ENCODE results near the gene MAML3. TPM values are rescaled to one million over a fixed set of nuclear protein-coding genes. Genes with fewer than 3 reads are reported as not detected.

The MAML3 gene
- total RNA-seq, 1 donor from 2014 or later: 8.1 TPM

GRCh38 chr4:139890816-139891215 is 263.2 kb downstream of the MAML3 start:
- H3K9me3 ChIP-seq (ENCODE audit: insufficient read depth, low read depth, low read length): no peaks in the 10 kb centered on the region
- peak overlapping the region; percentile 49 for H3K4me2 ChIP-seq (ENCODE audit: low read length)
- H3K9me3 Mint-ChIP-seq (ENCODE audit: unreplicated experiment): no peaks in the 10 kb centered on the region
- H3K79me2 ChIP-seq (ENCODE audit: insufficient read depth, low read length): no peaks in the 10 kb centered on the region
- H3K36me3 Mint-ChIP-seq (ENCODE audit: low read depth, unreplicated experiment): peaks cover 7% of the 10 kb centered on the region
- no peak for TF ChIP-seq CTCF (IDR thresholded peaks at IDR 0.05; ENCODE audit: insufficient read depth, low read depth, low read length)
- no peak for TF ChIP-seq EZH2 (IDR thresholded peaks at IDR 0.05; ENCODE audit: insufficient read depth, low read length)
- no peaks in the 10 kb centered on the region for H3K36me3 ChIP-seq (ENCODE audit: insufficient read depth, low read length)
- peak; percentile 44 for DNase-seq (ENCODE audit: low read depth)
- no peak overlapping the region for H3K4me3 Mint-ChIP-seq (ENCODE audit: unreplicated experiment)
- H4K20me1 ChIP-seq (ENCODE audit: insufficient read depth, low read length): no peaks in the 10 kb centered on the region
- H3K4me1 ChIP-seq (ENCODE audit: insufficient read depth, low read length): peaks cover 4% of the 10 kb centered on the region
- FAIRE-seq: no peak
- peaks cover 31% of the 10 kb centered on the region for H3K4me1 Mint-ChIP-seq (ENCODE audit: low read depth, unreplicated experiment)
- peak overlapping the region; percentile 2 for H3K27ac Mint-ChIP-seq (ENCODE audit: unreplicated experiment)
- no peak overlapping the region for H3K4me3 ChIP-seq (ENCODE audit: insufficient read depth, low read depth, low read length)
- no peaks in the 10 kb centered on the region for H3K27me3 ChIP-seq (ENCODE audit: insufficient read depth, low read length)
- no peak overlapping the region for H3K27ac ChIP-seq (ENCODE audit: low read depth, low read length)
- no peak overlapping the region for H2AFZ ChIP-seq (ENCODE audit: low read depth, low read length)
- H3K27me3 Mint-ChIP-seq (ENCODE audit: low read depth, unreplicated experiment): no peaks in the 10 kb centered on the region
- no peak overlapping the region for H3K9ac ChIP-seq (ENCODE audit: low read length)

- FAIRE-seq (no peak), DNase-seq (ENCODE audit: low read depth) (no peak)
- Mint-ChIP-seq H3K27me3 (ENCODE audit: low read depth, unreplicated experiment) (no peaks in the 10 kb centered on the region), H3K4me3 (ENCODE audit: unreplicated experiment) (no peak overlapping the region), H3K27ac (ENCODE audit: unreplicated experiment) (no peak overlapping the region), H3K36me3 (ENCODE audit: low read depth, unreplicated experiment) (peaks cover 7% of the 10 kb centered on the region), H3K4me1 (ENCODE audit: low read depth, unreplicated experiment) (peaks cover 31% of the 10 kb centered on the region), H3K9me3 (ENCODE audit: unreplicated experiment) (no peaks in the 10 kb centered on the region)
- Histone ChIP-seq H3K4me1 (ENCODE audit: insufficient read depth, low read length) (peaks cover 4% of the 10 kb centered on the region), H3K4me2 (ENCODE audit: low read length) (no peak overlapping the region), H3K9ac (ENCODE audit: low read length) (no peak overlapping the region), H3K27me3 (ENCODE audit: insufficient read depth, low read length) (no peaks in the 10 kb centered on the region), H2AFZ (ENCODE audit: low read depth, low read length) (no peak overlapping the region), H3K4me3 (ENCODE audit: insufficient read depth, low read depth, low read length) (no peak overlapping the region), H3K79me2 (ENCODE audit: insufficient read depth, low read length) (no peaks in the 10 kb centered on the region), H3K9me3 (ENCODE audit: insufficient read depth, low read depth, low read length) (no peaks in the 10 kb centered on the region), H4K20me1 (ENCODE audit: insufficient read depth, low read length) (no peaks in the 10 kb centered on the region), H3K27ac (ENCODE audit: low read depth, low read length) (no peak overlapping the region), H3K36me3 (ENCODE audit: insufficient read depth, low read length) (no peaks in the 10 kb centered on the region)
- no peak for TF ChIP-seq CTCF (IDR thresholded peaks at IDR 0.05; ENCODE audit: insufficient read depth, low read depth, low read length)
These were observed 264.1 kb downstream of the MAML3 start for GRCh38 chr4:139889901-139890300.

- H3K4me3 Mint-ChIP-seq (ENCODE audit: unreplicated experiment): peak overlapping the region; percentile 52
- Histone ChIP-seq H3K79me2 (ENCODE audit: insufficient read depth, low read length) (no peaks in the 10 kb centered on the region), H3K4me3 (ENCODE audit: insufficient read depth, low read depth, low read length) (no peak overlapping the region), H3K9ac (ENCODE audit: low read length) (no peak overlapping the region), H3K36me3 (ENCODE audit: insufficient read depth, low read length) (no peaks in the 10 kb centered on the region), H3K9me3 (ENCODE audit: insufficient read depth, low read depth, low read length) (no peaks in the 10 kb centered on the region), H3K27ac (ENCODE audit: low read depth, low read length) (no peak overlapping the region), H3K4me1 (ENCODE audit: insufficient read depth, low read length) (peaks cover 4% of the 10 kb centered on the region), H3K4me2 (ENCODE audit: low read length) (no peak overlapping the region), H4K20me1 (ENCODE audit: insufficient read depth, low read length) (no peaks in the 10 kb centered on the region), H2AFZ (ENCODE audit: low read depth, low read length) (no peak overlapping the region), H3K27me3 (ENCODE audit: insufficient read depth, low read length) (no peaks in the 10 kb centered on the region)
- DNase-seq (ENCODE audit: low read depth): no peak
- H3K4me1 Mint-ChIP-seq (ENCODE audit: low read depth, unreplicated experiment): peaks cover 31% of the 10 kb centered on the region
- no peak overlapping the region for H3K27ac Mint-ChIP-seq (ENCODE audit: unreplicated experiment)
- H3K36me3 Mint-ChIP-seq (ENCODE audit: low read depth, unreplicated experiment): peaks cover 7% of the 10 kb centered on the region
- FAIRE-seq: no peak
- TF ChIP-seq CTCF (IDR thresholded peaks at IDR 0.05; ENCODE audit: insufficient read depth, low read depth, low read length): no peak
- no peak for TF ChIP-seq EZH2 (IDR thresholded peaks at IDR 0.05; ENCODE audit: insufficient read depth, low read length)
- no peaks in the 10 kb centered on the region for H3K27me3 Mint-ChIP-seq (ENCODE audit: low read depth, unreplicated experiment)
- H3K9me3 Mint-ChIP-seq (ENCODE audit: unreplicated experiment): no peaks in the 10 kb centered on the region
These were observed 264.7 kb downstream of the MAML3 start for GRCh38 chr4:139889264-139889663.

Data from astrocyte (in vitro differentiated cells and primary cell).